HG02642 (cell line): Measurements from ENCODE around the gene PCIF1.
"Not testable (repeated sequence)": the region's sequence is repeated elsewhere in the genome, so short reads cannot be mapped to it uniquely, and the experiment has no call there.

ENCODE experiments used
- ATAC-seq: cut with Tn5 transposase; IDR thresholded peaks from one replicate; pipeline ENCODE4 v1.9.1; 2021; ENCODE audit warnings: mild to moderate bottlenecking; ENCODE audit not compliant: unreplicated experiment, poor library complexity

PCIF1 gene

GRCh38 chr20:45944965-45945677 lies 10.6 kb downstream of the PCIF1 start:
- no peak for ATAC-seq

GRCh38 chr20:45945678-45946148 lies 11.2 kb downstream of the PCIF1 start:
- no peak for ATAC-seq

DNA sequence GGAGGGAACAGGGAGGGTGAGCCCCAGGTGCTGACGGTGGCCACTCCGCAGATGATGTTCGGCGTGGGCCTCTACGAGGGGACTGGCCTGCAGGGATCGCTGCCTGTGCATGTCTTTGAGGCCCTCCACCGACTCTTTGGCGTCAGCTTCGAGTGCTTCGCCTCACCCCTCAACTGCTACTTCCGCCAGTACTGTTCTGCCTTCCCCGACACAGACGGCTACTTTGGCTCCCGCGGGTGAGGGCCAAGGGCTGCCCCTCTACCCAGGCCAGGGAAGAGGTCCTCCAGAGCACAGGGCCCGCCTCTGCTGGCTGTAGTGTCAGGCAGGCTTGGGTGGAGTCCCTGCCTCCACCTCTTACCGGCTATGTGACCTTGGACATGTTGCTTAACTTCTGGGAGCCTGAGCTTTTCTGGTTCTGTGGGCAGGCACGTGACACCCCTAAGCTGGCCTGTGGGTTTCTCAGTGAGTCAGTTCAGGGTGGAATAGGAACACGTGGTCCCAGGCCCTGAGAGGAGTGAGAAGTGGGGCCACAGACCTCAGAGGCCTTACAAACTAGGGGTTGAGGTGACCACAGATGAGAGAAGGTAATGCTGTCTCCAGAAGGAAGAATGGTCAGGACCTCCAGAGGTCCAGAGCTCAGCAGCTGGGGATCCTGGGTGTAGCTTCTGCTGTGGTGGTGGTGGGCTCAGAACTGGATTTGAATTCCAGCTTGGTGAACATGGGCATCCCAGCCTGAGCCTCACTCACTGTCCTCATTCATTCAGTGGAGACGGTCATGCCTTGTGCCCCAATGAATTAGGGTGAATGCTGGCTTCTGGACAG lies 11.9 kb downstream of the PCIF1 start:
- no peak for ATAC-seq

DNA sequence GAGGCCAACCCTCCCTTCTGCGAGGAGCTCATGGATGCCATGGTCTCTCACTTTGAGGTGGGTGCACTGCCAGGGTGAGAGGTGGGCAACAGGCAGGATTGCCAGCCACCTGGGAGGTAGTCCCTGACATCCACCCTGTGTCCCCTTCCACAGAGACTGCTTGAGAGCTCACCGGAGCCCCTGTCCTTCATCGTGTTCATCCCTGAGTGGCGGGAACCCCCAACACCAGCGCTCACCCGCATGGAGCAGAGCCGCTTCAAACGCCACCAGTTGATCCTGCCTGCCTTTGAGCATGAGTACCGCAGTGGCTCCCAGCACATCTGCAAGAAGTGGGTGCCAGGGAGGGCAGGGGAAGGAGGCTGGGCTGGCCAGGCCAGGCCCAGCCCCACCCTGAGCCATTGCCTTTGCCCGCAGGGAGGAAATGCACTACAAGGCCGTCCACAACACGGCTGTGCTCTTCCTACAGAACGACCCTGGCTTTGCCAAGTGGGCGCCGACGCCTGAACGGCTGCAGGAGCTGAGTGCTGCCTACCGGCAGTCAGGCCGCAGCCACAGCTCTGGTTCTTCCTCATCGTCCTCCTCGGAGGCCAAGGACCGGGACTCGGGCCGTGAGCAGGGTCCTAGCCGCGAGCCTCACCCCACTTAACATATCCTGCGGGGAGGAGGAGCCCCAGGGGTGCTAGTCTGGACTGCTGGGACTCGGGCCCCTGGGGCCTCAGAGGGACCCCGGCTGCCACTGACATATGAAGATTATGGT lies 12.8 kb downstream of the PCIF1 start:
- no peak for ATAC-seq

DNA sequence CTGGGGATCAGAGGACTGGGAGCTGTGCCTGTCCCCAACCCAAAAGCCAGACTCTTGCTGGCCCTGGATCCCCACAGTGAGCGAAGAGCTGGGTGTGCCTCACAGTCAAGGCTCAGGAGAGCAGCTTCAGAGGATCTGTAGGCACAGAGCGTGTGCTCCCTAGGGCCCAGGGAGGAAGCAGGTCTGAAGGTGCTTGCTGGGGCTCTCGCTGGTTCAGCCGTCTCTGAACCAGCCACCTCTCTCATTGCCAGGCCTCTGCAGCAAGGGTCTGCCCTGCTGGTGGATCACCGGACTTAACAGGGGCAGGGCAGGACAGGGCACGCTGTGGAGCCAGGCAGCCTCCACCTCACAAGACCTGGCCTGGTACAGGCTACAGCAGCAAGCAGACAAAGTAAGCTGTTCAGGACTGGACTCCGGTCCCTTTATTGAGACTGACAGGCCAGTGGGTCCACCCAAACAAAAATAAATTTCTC lies 13.8 kb downstream of the PCIF1 start:
- ATAC-seq: no peak

DNA sequence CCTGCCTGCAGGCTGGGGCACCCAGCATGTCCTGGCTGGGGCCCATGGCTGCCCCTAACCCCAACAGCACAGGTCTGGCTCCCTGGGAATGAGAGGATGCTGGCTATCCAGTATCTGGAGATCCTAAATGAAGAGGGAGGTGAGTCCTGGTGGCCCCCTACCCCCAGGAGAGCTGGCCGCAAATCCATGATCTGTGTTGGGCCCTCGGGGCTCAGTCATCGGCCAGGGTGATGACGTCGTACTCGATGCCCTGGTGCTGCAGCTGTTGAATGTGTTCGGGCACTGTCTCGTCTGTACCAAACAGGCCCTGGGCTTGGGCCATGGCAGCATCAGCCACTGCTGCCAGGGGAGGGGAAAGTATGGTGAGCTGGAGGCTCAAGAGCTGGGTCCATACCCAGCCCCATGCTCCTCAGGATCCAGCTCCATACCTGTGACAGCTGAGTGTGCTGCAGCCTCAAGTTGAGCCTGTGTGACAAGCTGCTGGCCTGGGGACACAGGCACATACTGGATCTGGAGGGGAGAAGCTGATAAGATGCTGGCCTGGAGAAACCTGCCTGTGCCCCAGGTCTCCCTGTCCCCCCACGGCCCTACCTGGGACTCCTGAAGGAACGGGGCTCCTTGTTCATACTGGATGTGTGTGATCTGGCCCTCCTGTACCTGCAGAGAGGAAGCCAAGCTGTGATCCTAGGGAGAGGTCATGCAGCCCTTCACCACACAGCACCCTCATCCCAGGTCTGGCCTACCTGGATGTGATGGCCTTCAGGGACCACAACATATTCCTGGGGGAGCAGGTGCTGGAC lies 14.5 kb downstream of the PCIF1 start:
- no peak for ATAC-seq

- no peak for ATAC-seq
Measured at GRCh38 chr20:45949542-45950329, 15.3 kb downstream of the PCIF1 start.

GRCh38 chr20:45950330-45950646 lies 15.8 kb downstream of the PCIF1 start:
- no peak for ATAC-seq

DNA sequence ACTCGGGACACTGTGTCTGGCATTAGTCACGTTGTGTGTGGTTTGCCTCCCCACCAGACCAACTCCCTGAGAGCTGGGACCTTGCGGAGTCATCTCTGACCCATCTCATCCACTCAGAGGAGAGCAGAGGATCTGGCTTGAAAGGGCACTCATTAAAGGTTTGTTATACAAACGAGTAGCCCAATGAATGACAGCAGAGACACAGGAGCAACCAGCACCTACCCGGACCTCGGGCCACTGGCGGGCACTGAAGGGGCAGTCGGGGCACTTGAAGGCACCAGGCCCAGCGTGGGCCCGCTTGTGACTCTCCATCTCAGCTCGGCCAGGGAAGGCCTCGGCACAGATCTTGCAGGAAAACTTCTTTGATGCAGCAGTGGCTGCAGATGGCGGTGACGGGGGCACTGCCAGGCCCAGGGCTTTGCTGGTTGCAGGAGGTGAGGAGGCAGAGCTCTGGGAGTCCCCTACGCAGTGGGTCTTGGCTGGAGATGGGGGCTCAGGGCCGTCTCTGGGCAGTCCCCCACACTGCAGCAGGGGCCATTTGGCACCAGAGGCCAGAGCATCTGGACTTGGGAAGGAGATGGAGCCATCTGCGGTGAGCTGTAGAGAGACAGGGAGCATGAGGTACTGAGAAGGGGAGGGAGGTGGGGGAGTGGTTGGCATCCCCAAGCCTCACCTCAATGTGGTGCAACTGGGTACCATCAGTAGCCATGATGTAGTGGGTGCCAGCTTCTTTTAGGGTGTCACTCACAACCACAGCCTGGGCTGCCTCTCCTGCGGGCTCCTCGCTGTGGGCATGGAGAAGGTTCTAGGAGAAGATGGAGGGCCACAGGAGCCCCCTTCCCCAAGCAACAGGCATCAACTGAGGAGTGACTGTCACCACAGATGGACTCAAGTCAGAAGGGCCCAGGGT lies 17.7 kb downstream of the PCIF1 start:
- no peak for ATAC-seq

- ATAC-seq: no peak
Measured at GRCh38 chr20:45952861-45953260, 18.4 kb downstream of the PCIF1 start.

DNA sequence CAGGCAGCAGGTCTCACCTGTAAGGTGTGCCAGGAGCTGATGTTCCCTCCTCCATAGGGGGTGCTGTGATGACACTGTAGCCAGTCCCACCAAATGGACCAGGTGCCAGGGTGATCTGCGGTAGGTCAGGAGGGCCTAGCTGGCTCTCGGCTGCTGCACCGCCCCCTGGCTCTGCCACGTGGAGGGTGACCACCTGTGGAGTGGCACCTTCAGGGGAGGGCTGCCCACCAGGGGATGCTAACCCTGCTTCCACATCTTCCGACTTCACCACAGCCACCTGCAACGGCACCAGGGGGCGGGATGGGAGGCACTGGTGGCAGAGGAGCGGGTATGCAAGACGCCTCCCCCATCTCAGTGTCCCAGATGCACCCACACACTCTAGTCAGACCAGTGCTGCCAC lies 19.2 kb downstream of the PCIF1 start:
- ATAC-seq: no peak

- not testable (repeated sequence) for ATAC-seq
Measured at GRCh38 chr20:45956326-45956725, 21.8 kb downstream of the PCIF1 start.

GRCh38 chr20:45957021-45957941 lies 22.8 kb downstream of the PCIF1 start:
- ATAC-seq: no peak

DNA sequence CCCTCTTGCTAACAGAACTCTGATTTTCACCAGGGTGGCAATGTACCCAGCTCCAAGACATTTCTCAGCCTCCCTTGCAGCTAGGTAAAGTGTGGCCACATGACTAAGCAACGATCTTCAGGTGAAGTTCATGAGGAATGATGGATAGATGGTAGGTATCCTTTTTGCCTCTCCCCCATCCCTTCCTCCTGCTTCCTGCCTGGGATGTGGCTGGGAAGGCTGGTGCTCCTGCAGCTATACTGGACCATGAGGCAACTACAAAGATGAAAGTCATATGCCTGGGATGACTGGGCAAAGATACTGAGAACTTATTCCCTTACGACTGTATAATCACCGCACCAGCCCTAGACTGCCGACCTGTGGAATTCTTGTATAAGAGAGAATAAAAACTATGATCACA lies 24.1 kb downstream of the PCIF1 start:
- ATAC-seq: no peak

GRCh38 chr20:45959126-45959525 lies 24.6 kb downstream of the PCIF1 start:
- ATAC-seq: no peak

DNA sequence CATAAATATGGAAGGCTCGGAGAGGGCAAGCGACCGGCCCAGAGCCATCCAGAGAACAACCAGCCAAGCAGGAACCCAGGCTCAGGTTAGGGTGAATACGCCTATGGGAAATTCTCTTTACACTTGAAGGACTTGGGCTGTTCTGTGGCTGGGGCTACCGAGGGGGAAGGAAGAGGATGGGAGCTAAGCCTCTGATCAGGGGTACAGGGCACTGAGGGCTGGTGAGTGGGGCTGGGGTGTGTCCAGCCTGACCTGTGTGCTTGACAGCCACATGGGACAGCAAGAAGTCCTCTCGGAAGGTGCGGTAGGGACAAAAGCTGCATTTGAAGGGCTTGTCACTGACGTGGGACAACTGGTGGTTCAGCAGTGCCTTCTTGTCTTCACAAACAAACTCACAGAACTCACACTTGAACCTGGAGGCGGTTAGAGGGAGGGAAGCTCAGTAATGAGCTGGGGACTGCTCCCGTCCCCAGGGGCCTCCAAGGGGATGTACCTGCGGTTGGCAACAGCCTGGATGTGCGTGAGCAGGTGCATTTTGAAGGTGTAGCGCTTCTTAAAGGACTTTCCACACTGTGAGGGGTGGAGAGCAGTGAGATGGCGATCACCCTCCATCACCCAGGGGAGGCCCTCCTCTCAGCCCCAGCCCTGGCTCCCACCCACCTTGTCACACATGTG lies 25.6 kb downstream of the PCIF1 start:
- no peak for ATAC-seq
